Tibial nerve (tissue), 3 donors: Measurements from ENCODE around the gene CYP2A7.
"Not testable (repeated sequence)": the region's sequence is repeated elsewhere in the genome, so short reads cannot be mapped to it uniquely, and the experiment has no call there.

Experiments
- POLR2A ChIP-seq, 2 donors: fragments of 450-650 bp; IDR thresholded peaks; one replicate each; pipeline ENCODE4 v1.6.1; 2017; ENCODE audit warnings: antibody characterized with exemption in 2 of 2, mild to moderate bottlenecking in 2 of 2, moderate library complexity in 2 of 2
- TF ChIP-seq, protein P1 (sequence below), 5 experiments: fragments of 200-600 bp in 3 of 5; fragments of 450-650 bp in 2 of 5; sonication (generic) in 3 of 5; IDR thresholded peaks; one replicate each; pipeline ENCODE4 v1.5.1; 2016 to 2019; ENCODE audit warnings: antibody characterized with exemption in 5 of 5, mild to moderate bottlenecking in 3 of 5, moderate library complexity in 2 of 5

DNA sequence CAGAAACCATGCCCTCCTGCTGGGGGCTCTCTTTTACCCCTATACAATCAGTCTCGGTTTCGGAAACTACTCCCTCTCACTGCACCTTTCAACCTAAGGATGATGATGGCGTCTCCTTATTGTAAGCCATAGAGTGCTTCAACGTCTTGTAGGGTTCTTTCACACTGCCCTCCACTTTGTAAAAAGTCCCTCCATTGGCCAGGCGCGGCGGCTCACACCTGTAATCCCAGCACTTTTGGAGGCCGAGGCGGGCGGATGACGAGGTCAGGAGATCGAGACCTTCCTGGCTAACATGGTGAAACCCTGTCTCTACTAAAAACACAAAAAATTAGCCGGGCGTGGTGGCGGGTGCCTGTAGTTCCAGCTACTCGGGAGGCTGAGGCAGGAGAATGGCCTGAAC lies 51.3 kb downstream of the CYP2A7 start:
- TF ChIP-seq, protein P1, sequence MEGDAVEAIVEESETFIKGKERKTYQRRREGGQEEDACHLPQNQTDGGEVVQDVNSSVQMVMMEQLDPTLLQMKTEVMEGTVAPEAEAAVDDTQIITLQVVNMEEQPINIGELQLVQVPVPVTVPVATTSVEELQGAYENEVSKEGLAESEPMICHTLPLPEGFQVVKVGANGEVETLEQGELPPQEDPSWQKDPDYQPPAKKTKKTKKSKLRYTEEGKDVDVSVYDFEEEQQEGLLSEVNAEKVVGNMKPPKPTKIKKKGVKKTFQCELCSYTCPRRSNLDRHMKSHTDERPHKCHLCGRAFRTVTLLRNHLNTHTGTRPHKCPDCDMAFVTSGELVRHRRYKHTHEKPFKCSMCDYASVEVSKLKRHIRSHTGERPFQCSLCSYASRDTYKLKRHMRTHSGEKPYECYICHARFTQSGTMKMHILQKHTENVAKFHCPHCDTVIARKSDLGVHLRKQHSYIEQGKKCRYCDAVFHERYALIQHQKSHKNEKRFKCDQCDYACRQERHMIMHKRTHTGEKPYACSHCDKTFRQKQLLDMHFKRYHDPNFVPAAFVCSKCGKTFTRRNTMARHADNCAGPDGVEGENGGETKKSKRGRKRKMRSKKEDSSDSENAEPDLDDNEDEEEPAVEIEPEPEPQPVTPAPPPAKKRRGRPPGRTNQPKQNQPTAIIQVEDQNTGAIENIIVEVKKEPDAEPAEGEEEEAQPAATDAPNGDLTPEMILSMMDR (IDR thresholded peaks at IDR 0.05) = not testable (repeated sequence)
- TF ChIP-seq POLR2A (IDR thresholded peaks at IDR 0.05) = not testable (repeated sequence)
